Fibroblast of skin of abdomen (primary cell): ENCODE results near the gene CCL13.

Experiments used
- DNase-seq: peaks from one replicate; pipeline ENCODE4 v3.0.0-alpha.2; 2013

The CCL13 gene

DNA sequence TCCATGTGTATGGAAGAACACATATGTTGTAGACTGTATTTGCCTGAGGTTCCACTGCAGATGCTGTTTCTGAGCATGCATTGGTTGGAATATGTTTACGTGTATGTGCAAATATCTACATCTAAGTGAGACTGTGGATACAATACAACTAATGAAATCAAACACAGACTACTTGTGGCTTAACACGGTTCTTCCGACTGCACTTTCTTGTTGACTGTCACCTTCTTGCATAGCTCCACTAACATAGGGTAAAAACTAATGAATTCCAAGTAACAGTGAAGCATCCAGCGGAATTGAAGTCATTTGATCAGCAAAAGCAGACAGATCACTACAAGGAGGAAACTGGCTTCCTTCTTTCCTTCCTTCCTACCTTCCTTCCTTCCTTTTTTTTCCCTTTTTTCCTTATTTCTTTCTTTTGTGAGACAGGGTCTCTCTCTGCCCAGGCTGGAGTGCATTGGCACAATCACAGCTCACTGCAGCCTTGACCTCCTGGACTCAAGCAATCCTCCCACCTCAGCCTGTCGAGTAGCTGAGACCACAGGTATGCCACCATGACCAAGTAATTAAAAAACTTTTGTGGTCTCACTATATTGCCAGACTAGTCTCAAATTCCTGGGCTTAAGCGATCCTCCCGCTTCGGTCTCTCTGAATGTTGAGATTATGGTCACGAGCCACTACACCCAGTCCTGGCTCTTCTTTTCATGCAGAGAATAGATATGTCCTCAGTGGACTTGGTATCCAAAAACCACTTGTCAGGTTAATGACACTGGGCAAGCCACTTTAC is 28.7 kb downstream of the CCL13 start:
- no peak for DNase-seq

DNA sequence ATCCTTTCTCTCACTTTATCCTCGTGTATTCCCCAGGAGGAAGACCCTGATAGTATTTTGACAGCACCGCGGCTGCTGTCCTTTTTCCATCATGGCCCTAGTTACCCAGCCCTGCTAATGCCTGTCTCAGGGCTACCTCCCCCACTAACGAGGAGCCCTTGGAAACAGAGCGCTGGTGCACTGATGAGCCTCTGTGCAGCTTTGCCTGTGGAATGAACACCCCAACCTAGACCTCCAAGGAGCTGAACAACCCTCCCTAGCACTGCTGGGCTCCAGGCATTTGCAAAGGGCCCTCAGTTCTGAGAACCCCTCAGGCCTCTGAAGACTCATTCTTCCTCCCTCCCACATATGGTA is 30.0 kb downstream of the CCL13 start:
- DNase-seq: no peak

DNA sequence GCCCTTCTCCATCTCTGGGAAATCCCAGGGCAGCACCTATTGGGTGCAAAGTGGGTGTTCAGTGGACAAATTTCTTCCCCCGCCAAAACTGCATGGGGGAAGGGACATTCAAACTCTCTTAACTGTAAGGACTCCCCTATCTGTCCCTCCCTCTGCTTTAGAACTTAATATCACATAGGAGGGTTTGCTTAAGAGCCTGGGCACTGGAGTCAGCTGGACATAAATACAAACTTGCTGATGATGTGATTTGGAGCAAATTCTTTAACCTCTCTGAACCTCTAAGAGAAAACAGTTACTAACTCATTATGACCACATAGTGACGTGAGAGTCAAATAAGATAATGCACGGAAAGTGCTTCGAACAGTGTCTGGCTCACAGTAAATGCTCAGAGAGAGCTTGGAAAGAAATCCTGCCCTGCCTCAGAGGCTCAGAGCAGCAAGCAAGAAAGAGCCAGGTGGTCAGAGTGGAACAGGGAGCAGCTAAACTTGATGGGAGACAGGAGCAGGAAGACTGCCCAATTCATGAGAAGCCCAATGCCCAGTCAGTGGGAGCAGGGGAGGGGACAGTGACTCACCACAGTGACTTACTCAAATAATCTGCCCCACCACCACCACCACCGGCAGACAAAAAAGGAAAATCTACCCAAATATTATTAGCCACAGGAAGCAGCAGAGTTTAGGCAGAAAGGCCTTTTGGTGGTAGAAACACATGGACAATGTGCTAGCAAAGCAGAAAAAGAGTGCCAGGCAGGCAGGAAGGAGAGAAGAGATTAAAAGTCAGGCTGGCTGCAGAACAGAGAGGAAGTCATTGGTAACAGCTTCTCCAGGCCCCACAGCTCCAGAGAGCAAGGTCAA is 30.6 kb downstream of the CCL13 start:
- DNase-seq: no peak

GRCh38 chr17:34387566-34387965 is 31.3 kb downstream of the CCL13 start:
- no peak for DNase-seq

- no peak for DNase-seq
Measured at GRCh38 chr17:34389126-34389750, 33.0 kb downstream of the CCL13 start.

DNA sequence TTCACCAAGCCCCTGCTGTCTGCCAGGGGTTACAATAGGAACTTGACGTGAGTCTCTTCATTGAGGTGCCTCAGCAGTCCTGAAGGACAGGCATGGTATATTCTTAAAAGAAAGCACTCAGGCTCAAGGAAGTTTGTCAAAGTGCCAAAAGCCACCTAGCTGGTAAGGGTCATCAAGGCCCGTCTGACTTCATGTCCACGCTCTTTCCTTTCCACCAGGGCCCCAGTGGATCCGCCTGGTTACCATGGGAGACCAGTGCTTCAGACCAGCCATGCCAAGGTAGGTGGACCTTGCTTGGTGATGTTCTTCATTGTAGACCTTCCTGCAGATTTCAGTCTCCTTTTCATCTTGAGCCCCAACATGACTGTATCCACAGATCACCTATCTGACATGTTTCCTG is 34.4 kb downstream of the CCL13 start:
- DNase-seq: no peak

DNA sequence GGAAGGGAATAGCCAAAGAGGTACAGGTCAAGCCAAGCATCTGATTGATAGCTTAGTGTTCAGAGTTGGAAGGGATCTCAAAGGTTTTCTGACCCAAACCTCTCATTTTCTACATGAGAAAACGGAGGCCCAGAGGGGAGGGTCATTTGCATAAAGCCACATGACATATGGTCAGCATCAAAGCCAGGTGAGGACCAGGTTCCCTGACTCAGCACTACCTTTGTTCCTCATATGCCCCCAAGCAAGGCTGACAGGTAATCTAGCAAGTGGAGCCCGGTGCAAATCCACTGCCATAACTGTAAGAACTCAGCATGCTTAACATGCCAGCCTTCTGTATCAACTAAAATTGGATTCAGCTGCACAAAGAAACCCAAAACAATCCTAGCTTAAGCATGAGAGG is 35.0 kb downstream of the CCL13 start:
- DNase-seq: no peak

DNA sequence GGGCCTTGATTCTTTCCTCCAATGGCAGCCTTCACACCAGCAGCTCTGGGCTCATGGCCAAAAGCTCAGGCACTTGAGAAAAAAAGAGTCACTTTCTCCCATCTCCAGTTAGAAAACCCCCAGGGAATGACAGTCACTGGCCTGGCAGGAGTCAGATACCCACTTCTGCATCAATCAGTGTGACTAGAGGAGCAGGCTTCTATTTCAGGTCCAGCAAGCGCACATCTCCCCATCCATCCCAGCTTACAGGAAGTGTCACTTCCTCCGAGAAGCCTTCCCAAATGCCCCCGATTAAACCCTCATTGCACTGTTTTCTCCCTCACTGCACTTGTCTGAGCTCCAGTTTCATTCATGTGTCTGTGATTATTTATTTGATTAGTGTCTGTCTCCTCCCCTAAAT is 37.1 kb downstream of the CCL13 start:
- no peak for DNase-seq

DNA sequence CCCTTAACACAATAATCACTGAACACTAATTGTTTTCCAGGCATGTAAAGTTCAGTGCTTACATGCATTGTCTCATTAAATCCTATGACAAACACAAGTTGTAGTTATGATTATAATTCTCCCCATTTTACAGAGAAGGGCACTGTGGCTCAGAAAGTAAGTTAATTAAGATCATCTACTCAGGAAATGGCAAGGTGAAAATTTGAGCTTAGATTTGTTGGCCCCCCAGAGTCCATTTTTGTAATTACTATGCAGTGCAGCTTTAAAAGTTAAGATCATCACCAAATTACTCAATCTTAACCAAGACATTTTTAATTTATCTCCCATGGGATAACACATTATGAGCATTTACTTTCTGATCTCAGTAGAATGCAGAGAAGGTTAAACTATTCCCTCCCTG is 41.0 kb downstream of the CCL13 start:
- no peak for DNase-seq

DNA sequence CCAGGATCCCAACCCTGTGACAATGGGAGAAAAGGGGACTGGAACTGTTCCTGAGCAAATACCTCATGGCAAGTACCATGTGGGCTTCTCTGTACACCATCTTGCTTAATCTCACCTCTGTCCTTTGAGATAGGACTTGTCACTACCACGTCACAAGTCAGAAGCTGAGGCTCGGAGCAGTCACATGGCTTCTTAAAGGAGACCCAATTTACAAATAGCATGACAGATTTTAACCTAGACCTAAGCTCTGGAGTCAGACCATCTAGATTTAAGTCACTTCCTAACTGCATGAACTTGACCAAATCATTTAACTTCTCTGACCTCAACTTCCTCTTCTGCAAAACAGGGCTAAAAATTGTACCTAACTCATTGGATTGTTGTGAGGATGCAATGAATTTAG is 42.7 kb downstream of the CCL13 start:
- DNase-seq: no peak

GRCh38 chr17:34399725-34400124 is 43.4 kb downstream of the CCL13 start:
- DNase-seq: no peak

DNA sequence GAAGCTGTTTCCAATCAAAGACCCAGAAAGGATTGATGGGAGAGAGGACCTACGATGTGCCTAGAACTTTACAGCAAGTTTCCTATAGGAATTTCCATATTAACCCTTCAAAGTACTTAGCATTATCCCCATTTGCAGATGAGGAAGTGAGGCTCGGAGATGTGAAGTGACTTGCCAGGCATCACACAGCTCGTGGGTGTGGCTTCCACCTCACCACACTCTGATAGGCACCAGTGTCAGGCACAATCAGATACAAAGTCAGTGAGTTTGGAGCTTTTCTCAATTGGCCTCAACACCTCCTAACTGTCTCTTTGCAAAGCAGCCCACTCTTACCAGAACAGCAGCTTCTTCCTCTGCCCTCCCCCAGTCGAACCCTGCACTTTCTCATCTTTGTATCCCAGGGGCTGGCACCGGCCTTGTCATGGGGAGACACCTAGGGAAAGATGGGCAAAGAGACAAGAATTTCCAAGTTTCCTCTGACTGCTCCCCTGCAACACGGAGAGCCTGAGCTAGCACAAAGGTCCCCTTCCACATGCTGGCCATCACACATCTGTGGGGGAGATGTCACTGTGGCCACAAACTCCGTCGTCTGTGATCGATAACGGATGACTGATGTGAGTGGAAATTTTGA is 44.1 kb downstream of the CCL13 start:
- no peak for DNase-seq

- DNase-seq: no peak
Measured at GRCh38 chr17:34401165-34401564, 44.9 kb downstream of the CCL13 start.

DNA sequence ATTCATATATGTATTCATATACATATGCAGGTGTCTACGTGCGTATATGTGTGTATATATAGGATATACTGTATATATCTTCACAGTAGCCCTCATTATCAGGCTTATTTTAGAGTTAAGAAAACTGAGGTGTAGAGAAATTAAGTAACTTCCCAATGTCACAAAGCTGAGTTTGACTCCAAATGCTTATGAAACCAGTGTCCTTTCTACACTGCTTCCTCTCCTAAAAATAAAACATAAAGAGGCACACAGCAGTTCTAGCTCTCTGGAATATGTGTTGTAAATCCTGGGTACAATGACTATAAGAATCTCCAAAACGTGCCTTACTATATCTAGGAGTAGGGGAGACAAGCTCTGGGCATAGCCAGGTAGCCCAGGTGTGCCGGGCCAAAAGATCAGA is 46.7 kb downstream of the CCL13 start:
- DNase-seq: no peak

DNA sequence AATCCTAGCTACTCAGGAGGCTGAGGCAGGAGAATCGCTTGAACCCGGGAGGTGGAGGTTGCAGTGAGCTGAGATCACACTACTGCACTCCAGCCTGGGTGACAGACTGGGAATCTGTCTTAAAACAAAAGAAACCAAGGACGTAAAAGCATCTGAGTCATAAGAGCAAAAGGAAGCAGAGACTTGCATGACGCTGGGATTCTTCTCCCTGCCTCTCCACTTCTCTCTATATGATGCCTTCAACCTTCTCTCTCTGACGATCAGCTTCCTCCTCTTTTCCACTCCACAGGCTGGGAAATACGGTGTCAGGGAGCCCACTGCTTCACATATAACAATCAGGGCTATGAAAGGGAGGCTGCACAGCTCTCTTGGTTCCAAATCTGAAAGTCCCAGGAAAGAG is 49.9 kb downstream of the CCL13 start:
- no peak for DNase-seq
